Lower lobe of right lung (tissue), 2 donors: ENCODE measurements around the gene SNX20. TPM values are rescaled to one million over a fixed set of nuclear protein-coding genes. Genes with fewer than 3 reads are reported as not detected.
A peak's percentile ranks its signal among the peaks of the same experiment; 100 is the strongest.

Experiments
- ATAC-seq, 2 donors: fragments of 200-7000 bp; cut with Tn5 transposase; one replicate each; pipeline ENCODE4 v1.9.1; 2020 to 2022; ENCODE audit warnings: mild to moderate bottlenecking in 2 of 2, moderate library complexity in 2 of 2
- DNase-seq: peaks from one replicate; pipeline ENCODE4 v3.0.0-alpha.2; 2020
- H3K27ac ChIP-seq: fragments of 200-600 bp; one replicate; pipeline ENCODE4 v1.8.0; 2022
- H3K27me3 ChIP-seq: fragments of 200-600 bp; one replicate; pipeline ENCODE4 v1.8.0; 2022; ENCODE audit warnings: low read depth
- H3K36me3 ChIP-seq: fragments of 200-600 bp; one replicate; pipeline ENCODE4 v1.8.0; 2022; ENCODE audit warnings: mild to moderate bottlenecking
- H3K4me1 ChIP-seq: fragments of 200-600 bp; one replicate; pipeline ENCODE4 v1.8.0; 2022
- H3K4me3 ChIP-seq: fragments of 200-600 bp; one replicate; pipeline ENCODE4 v1.8.0; 2022; ENCODE audit warnings: mild to moderate bottlenecking
- H3K9me3 ChIP-seq: fragments of 200-600 bp; one replicate; pipeline ENCODE4 v1.8.0; 2022
- intact Hi-C: fragments of 100-400 bp; cut with DNase I; formaldehyde crosslinking; loops from one replicate; pipeline ENCODE4 v1.11.0; 2022
- total RNA-seq: library from RNA; stranded (reverse); fragmentation: NEBNext Ultra II Directional; extraction: Animal tissue kit (Norgen Biotek cat#: 25700); gene quantifications from one replicate; pipeline ENCODE4 v1.2.1, GENCODE V29; 2021
- TF ChIP-seq, protein P1 (sequence below): fragments of 200-600 bp; IDR thresholded peaks from one replicate; pipeline ENCODE4 v1.8.0; 2022; ENCODE audit warnings: antibody characterized with exemption, mild to moderate bottlenecking
- donor health status: DM: no; HTN: yes; CAD: no; lungs with severe emphysema.

Gene SNX20
- total RNA-seq, 1 donor from 2014 or later: 15.4 TPM

DNA sequence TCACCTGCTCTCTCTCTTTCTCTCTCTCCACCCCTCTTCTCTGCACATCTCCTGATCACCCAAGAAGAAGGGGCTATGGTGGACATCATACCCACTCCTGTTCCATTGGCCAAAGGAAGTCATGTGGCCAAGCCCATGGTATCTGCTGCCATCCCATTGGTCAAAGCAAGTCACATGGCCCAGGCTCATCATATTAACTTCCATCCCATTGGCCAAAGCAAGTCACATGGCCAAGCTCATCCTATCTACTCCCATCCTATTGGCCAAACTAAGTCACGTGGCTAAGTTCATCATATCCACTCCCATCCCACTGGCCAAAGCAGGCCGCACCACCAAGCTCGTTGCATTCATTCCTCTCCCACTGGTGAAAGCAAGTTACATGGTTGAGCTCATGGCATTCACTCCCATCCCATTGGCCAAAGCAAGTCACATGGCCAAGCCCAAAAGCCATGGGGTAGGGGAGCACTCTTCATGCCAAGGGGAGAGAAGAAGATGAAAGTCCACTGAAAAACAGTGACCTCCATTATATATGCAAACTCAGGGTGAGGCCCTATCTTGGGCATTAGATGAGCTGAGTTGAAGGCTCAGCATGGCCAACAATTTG is 29.2 kb downstream of the SNX20 start:
- Histone ChIP-seq H3K9me3 (no peaks in the 10 kb centered on the region), H3K4me1 (no peaks in the 10 kb centered on the region), H3K27ac (no peak overlapping the region), H3K27me3 (no peaks in the 10 kb centered on the region), H3K4me3 (no peak overlapping the region), H3K36me3 (no peaks in the 10 kb centered on the region)
- ATAC-seq: no peak
- intact Hi-C loops: no loop called here
- TF ChIP-seq, protein P1, sequence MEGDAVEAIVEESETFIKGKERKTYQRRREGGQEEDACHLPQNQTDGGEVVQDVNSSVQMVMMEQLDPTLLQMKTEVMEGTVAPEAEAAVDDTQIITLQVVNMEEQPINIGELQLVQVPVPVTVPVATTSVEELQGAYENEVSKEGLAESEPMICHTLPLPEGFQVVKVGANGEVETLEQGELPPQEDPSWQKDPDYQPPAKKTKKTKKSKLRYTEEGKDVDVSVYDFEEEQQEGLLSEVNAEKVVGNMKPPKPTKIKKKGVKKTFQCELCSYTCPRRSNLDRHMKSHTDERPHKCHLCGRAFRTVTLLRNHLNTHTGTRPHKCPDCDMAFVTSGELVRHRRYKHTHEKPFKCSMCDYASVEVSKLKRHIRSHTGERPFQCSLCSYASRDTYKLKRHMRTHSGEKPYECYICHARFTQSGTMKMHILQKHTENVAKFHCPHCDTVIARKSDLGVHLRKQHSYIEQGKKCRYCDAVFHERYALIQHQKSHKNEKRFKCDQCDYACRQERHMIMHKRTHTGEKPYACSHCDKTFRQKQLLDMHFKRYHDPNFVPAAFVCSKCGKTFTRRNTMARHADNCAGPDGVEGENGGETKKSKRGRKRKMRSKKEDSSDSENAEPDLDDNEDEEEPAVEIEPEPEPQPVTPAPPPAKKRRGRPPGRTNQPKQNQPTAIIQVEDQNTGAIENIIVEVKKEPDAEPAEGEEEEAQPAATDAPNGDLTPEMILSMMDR: no peak
- no peak for DNase-seq

DNA sequence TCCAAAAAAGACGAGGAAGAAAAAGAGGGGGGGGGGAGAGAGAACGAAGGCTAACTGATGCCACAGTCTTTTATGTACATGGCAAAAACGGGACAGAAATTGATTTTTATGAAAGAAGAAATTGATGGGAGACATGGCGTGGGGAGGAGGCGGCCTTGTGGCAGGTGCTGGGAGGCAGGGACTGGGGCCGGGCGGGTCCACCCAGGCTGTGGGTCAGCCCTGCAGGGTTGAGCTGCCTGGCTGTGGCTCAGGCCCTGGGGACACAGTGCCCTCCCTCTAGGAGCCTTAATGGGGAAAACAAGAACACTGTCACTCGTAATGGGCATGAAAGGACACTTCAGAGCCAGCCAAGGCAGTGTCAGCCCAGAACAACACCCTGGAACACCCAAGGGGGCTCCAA is 34.8 kb downstream of the SNX20 start:
- Histone ChIP-seq H3K27ac (no peak overlapping the region), H3K27me3 (no peaks in the 10 kb centered on the region), H3K36me3 (no peaks in the 10 kb centered on the region), H3K9me3 (no peaks in the 10 kb centered on the region), H3K4me1 (no peaks in the 10 kb centered on the region), H3K4me3 (no peak overlapping the region)
- TF ChIP-seq, protein P1: no peak
- intact Hi-C loops: no loop called here
- ATAC-seq (no peak), DNase-seq (no peak)

DNA sequence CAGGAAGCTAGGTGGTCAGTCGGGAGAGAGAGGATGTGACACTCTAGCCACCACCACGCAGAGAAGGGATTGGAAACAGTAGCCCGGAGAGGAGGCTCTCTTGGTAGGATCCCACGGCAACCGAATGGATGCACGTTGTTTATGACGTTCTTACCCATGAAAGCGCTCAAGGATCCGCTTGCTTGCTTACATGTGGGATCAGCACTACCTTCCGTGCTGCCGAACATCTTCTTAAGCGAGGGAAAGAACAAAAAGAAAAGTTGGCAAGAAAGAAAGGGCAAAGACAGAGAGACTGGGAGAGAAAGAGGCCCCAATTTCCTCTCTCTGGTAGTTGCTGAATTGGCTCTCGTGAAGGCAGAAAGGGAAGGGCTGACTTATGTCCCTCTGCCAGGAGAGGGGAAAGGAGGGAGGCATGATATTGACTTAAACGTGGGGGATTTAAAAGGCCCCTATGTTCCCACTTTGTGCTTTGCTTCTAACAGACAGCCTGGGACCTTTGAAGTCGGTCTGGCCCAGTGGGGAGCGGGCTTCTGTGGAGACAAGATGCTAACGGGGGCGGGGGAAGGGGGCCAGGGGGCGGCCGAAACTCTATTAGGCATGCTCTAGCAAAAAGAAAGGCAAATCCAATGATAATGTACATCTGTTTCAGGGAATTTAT is 35.4 kb downstream of the SNX20 start:
- H3K27me3 ChIP-seq: no peaks in the 10 kb centered on the region
- ATAC-seq (no peak), DNase-seq (no peak)
- H3K4me1 ChIP-seq: no peaks in the 10 kb centered on the region
- H3K9me3 ChIP-seq: no peaks in the 10 kb centered on the region
- TF ChIP-seq, protein P1: no peak
- H3K27ac ChIP-seq: no peak overlapping the region
- no peak overlapping the region for H3K4me3 ChIP-seq
- intact Hi-C loops: no loop called here
- H3K36me3 ChIP-seq: no peaks in the 10 kb centered on the region

DNA sequence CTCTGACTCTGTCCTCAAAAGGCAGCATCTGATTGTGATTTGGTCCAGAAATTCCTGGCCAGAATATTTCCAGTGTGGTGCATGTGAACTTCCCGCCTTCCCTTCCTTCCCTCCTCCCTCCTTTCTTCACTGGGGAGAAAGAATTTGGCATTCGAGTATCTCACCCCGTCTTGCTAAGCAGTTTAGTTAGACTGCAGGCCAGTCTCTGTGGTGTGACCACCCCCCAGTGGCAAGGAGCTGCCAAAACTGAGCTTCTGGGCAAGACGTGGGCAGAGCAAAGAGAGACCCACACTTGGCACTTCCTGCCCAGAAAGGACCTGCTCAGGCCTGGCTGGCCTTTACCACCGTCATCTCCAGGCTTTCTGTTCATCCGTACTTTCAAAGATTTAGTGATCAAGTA is 36.4 kb downstream of the SNX20 start:
- Histone ChIP-seq H3K27ac (no peak overlapping the region), H3K27me3 (no peaks in the 10 kb centered on the region), H3K36me3 (no peaks in the 10 kb centered on the region), H3K9me3 (no peaks in the 10 kb centered on the region), H3K4me1 (no peaks in the 10 kb centered on the region), H3K4me3 (no peak overlapping the region)
- intact Hi-C loops: no loop called here
- DNase-seq (no peak), ATAC-seq (peak; percentile 36 to 47)
- TF ChIP-seq, protein P1: peak; percentile 29

DNA sequence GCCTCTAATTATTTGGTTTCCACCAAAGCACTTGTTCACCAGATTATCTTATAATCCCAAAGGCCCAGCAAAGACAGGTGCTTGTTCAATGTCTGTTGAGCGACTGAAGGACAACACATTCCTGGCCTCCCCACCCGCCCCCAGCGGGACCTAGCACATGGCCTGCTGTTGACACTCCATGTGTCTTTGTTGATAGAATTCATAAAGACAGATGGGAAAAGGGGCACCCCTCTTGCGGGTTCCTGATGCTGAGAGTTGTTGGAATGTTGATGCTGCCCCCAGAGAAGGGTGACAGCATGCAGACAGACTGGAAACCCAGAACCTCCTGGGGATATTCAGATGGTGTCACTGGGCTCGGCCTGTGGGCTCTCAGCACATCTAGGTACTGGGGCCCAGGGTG is 36.9 kb downstream of the SNX20 start:
- Histone ChIP-seq H3K4me3 (no peak overlapping the region), H3K27ac (no peak overlapping the region), H3K9me3 (no peaks in the 10 kb centered on the region), H3K4me1 (no peaks in the 10 kb centered on the region), H3K36me3 (no peaks in the 10 kb centered on the region), H3K27me3 (no peaks in the 10 kb centered on the region)
- peak in 1 of 2 donors; percentile 9 for ATAC-seq
- intact Hi-C loops: no loop called here
- TF ChIP-seq, protein P1: no peak
- no peak for DNase-seq
